Stimulated activated CD8-positive, alpha-beta memory T cell treated with anti-CD3 and anti-CD28 coated beads, Interleukin-4, amount 100 ng/mL, for 24 hours (primary cell): ENCODE results near the gene MID1IP1.

Experiments used
- DNase-seq: peaks from one replicate; pipeline ENCODE4 v3.0.0-alpha.2; 2020; ENCODE audit warnings: low read depth

The MID1IP1 gene

DNA sequence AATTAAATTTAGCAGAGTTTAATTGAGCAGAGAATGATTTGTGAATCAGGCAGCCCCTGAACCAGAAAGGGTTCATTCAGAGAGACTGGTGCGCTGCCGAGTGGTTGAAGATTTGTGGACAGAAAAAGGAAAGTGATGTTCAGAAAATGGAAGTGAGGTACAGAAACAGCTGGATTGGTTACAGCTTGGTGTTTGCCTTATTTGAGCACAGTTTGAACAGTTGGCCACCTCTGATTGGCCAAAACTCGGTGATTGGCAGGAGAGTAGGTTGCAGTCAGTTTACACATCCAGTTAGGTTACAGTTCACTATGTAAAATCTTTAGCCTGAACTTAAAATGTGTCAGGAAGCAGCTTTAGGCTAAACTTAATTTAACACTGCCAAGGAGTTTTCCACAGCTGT lies 14.9 kb downstream of the MID1IP1 start:
- no peak for DNase-seq

DNA sequence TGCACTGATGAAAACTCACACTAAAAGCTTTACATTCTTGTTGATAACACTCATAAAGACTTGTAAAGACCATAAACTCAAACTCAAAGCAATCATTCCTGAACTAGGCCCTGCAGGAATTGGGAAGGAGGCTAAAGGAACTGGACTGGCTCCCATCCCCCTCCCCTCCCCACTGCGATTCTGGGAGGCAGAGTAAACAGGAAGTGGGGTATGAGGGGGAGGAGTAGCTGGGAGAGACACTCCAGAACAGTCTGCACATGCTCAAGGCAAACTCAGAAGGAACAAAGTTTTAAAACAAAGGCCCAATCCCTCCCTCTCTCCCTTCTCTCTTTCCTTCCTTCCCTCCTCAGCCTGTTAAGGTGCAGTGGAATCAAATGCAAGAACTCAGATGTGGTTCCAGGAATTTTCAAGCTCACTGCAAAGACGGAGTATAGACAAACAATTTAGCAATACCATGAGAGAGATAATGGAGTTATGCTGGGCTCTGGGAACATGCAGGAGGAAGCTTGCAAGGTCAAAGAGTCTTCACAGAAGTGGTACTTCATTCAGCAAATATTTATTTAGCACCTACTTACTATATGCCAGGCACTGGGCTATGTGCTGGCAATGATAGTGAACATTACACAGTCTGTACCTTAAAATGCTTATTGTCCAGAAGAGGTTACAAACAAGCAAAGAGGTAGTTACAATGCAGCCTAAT lies 15.9 kb downstream of the MID1IP1 start:
- no peak for DNase-seq

GRCh38 chrX:38819163-38819562 lies 17.9 kb downstream of the MID1IP1 start:
- DNase-seq: no peak

- no peak for DNase-seq
Measured at GRCh38 chrX:38819709-38820108, 18.4 kb downstream of the MID1IP1 start.

- DNase-seq: no peak
Measured at GRCh38 chrX:38820751-38821150, 19.5 kb downstream of the MID1IP1 start.

GRCh38 chrX:38824176-38824575 lies 22.9 kb downstream of the MID1IP1 start:
- no peak for DNase-seq

- no peak for DNase-seq
Measured at GRCh38 chrX:38831949-38832348, 30.7 kb downstream of the MID1IP1 start.

DNA sequence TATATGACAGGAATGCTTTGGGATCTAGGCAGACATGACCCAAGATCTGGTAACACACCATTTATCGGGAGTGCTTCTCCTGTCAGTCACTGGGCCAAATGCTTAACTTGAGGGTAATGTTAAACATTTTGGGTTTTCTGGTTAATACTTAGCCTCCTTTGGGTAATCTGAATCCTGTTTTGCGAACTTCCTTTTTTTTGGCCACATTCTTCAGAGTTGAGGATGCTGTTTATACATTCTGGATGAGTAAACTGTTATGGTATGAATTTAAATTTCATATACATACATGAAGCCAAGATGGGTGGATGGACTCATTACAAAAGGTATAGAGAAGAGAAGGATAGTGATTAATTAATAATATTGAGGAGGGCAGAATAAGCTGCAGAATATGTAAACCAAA lies 36.1 kb downstream of the MID1IP1 start:
- DNase-seq: no peak

DNA sequence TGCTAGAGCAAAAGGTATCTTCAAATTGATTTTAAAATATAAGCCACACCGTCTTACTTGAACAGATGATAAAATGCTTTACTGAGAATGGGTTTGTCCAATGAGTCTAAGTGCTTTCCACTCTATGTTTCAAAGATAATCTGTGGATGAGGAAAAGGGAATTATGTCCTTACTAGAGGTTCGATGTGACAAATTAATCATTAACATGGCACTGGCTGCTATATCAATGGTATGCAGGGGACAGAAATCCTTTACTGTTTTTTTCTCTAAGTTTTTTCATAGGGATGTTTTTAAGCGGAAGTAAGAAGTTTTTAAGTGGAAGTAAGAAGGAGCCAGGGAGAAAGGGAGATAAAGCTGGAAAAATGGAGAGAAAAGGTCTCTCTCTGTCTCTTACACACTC lies 38.0 kb downstream of the MID1IP1 start:
- no peak for DNase-seq

- DNase-seq: no peak
Measured at GRCh38 chrX:38839944-38840343, 38.7 kb downstream of the MID1IP1 start.

DNA sequence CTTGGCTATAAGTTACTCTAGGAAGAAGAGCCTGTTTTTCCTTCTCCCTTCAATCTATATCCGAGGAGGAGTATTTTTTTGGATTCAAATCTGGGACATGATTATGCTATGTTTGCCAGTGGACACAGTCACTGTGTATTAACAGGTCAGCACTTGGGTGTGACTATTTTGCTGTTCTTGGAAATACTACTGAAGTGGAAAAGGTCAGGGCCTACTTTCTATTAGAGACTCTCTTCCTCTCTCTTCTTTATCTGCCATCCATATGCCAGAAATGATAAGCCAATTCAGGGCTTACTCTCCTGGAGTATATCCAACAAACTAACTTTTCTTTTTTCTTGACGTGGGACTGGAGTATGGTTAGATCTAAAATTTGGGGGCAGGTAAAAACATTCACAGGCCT lies 40.5 kb downstream of the MID1IP1 start:
- DNase-seq: no peak

GRCh38 chrX:38845426-38845825 lies 44.2 kb downstream of the MID1IP1 start:
- DNase-seq: no peak

DNA sequence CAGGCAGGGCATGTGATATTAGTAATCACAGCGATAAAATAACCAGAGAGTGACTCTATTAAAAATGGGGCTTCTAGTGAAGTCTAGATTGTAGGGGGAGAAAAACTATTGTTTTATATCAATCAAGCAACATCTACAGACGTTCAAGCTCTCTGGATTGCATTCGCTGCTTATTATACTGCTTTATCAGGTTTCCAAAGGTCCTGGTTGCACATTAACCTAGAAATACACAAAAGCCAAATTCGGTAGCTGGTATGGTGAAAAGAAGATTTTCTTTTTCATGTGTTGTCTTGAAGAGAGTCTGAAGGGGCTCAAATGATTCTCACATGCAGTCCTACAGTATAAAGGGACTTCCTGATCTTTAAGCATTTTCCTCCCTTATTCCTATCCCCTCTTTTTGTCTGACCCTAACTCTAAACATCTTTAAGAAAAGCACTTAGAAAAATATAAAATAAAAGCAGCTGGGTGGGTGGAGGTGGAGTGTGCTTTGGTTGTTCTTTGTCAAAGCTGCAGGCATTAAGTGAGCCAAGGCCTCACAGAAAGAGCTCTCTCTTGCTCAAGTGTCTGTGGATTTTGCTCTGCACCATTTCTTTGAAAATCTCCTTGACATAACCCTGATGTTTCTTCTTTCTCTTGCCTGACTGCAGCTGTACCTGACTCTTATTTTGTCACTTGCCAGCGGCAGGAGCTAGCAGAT lies 46.1 kb downstream of the MID1IP1 start:
- DNase-seq: no peak

GRCh38 chrX:38847903-38848230 lies 46.6 kb downstream of the MID1IP1 start:
- no peak for DNase-seq

DNA sequence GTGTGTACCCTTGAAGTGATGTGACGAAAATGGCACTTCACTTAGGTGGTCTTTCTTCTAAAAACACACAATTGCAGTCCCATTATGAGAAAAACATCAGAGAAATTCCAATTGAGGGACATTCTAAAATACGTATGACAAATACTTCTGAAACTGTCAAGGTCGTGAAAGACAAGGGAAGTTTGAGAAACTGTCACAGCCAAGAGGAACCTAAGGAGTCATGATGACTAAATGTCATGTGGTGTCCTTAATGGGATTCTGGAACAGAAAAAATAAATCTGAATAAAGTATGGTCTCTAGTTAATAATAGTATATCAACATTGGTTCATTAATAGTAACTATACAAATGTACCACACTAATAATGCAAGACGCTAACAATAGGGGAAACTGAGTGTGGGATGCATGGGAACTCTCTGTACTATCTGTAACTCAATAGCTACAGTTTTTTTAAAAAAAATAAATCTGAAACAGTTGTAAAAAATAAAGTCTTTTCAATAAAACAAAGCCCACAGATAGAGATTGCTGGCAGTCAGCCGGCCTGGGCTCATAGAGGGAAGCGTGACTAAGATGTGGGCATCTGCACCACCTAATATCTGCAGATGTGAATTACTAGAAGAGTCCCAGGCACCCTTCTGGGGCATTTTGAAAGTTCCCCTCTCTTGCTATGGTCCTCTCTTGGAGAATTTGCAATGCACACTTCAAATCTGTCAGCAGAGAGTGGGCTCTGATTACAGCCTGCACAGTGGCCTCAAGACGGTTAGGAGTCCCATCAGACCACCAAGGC lies 47.6 kb downstream of the MID1IP1 start:
- no peak for DNase-seq

DNA sequence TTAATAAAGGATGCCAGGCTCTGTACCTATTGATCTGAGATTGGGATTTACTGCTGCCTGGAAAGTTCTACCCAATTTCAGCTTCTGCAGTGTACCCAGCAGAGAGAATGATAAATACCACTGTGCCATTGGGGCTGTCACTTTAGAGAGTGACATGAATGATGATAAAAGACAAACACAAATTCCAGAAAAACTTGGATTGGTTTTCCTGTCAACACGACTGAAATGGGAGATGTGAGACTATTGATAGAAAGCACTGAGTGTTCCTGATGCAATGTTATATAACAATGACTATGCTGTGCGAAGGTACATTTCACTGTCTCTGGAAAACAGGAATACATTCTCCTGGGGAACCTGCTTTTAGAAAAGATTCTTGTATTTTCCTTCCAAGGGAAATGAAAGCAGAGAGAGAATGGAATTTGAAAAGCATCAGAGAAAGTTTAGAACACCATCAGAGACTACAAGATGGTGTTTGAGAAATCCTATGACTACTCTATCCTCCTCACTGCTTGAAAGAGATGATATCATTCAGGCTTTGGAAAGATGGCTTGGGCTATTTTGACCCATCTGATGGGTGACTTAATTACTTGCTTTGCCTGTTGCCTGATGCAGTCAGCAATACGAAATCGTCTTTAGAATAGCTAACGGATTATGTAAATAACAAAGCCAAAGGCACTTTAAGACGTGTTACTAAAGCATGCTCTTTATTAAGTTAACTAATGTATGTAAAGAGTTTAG lies 49.7 kb downstream of the MID1IP1 start:
- no peak for DNase-seq

- DNase-seq: no peak
Measured at GRCh38 chrX:38854305-38854704, 53.0 kb downstream of the MID1IP1 start.
